Fibroblast of lung (primary cell): Measurements from ENCODE around the gene PPFIA2.

ENCODE experiments used
- EZH2 ChIP-seq: IDR thresholded peaks from 2 replicates; pipeline ENCODE4 v1.5.1; 2012; ENCODE audit warnings: low read length, control low read depth, mild to moderate bottlenecking; ENCODE audit errors: missing control alignments
- TF ChIP-seq, protein P1 (sequence below), 2 donors: IDR thresholded peaks in 1 of 2; conservative IDR thresholded peaks in 1 of 2; 1 replicate in 1 of 2; 2 replicates in 1 of 2; pipeline ENCODE4 v1.5.1; 2011 to 2012; ENCODE audit warnings: low read length in 2 of 2, control low read depth in 1 of 2, inconsistent platforms in 1 of 2, low read depth in 1 of 2, mild to moderate bottlenecking in 1 of 2

DNA sequence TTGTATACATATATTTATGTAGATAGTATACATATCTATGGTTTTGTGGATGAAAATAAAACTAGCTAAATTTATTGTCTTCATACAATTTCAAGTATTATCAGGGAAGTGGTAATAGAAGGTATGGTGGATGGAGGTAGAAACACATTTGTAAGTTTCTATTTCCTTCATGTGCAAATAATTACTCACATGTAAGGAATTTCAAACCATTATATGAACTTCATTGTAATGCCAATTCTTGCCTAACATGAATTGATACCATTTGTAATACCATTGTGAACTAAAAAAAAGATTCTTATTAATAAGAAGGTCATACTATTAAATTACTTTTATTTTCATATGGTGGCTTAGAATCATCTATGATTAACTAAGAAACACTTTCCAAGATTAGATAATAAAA is 20.1 kb upstream of the PPFIA2 start:
- TF ChIP-seq, protein P1, sequence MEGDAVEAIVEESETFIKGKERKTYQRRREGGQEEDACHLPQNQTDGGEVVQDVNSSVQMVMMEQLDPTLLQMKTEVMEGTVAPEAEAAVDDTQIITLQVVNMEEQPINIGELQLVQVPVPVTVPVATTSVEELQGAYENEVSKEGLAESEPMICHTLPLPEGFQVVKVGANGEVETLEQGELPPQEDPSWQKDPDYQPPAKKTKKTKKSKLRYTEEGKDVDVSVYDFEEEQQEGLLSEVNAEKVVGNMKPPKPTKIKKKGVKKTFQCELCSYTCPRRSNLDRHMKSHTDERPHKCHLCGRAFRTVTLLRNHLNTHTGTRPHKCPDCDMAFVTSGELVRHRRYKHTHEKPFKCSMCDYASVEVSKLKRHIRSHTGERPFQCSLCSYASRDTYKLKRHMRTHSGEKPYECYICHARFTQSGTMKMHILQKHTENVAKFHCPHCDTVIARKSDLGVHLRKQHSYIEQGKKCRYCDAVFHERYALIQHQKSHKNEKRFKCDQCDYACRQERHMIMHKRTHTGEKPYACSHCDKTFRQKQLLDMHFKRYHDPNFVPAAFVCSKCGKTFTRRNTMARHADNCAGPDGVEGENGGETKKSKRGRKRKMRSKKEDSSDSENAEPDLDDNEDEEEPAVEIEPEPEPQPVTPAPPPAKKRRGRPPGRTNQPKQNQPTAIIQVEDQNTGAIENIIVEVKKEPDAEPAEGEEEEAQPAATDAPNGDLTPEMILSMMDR (conservative IDR thresholded peaks at IDR 0.05 in 1 of 2, IDR thresholded peaks at IDR 0.05 in 1 of 2; ENCODE audit: low read depth in 1 of 2, low read length in 2 of 2), result no peak
- no peak for TF ChIP-seq EZH2
